GM12878 (cell line): ENCODE measurements around the gene XIAP. TPM values are rescaled to one million over a fixed set of nuclear protein-coding genes. Genes with fewer than 3 reads are reported as not detected.

ENCODE experiments used
- ATAC-seq: fragments of 200-7000 bp; cut with Tn5 transposase; 3 replicates; pipeline ENCODE4 v1.9.1; 2020; ENCODE audit warnings: mild to moderate bottlenecking, moderate library complexity
- BruUV-seq: library from RNA; stranded (reverse); fragments of 400-500 nt; replicated peaks from 2 replicates; lab custom pipeline; 2021; lab: Mats Ljungman, UMichigan
- CTCF ChIA-PET: fragments of 300-600 bp; sonication (Branson Sonifier 250); formaldehyde crosslinking; extraction: SDS; loops from one replicate; lab custom pipeline; 2021; ENCODE audit warnings: inconsistent platforms; lab: Yijun Ruan, JAX
- POLR2A ChIA-PET: fragments of 350-600 bp; formaldehyde crosslinking; extraction: SDS; loops from one replicate; lab custom pipeline; 2021; ENCODE audit warnings: inconsistent platforms; lab: Charles Lee
- RAD21 ChIA-PET: fragments of 300-600 bp; sonication (Branson Sonifier 250); formaldehyde crosslinking; loops from one replicate; lab custom pipeline; 2023; ENCODE audit warnings: antibody characterized with exemption; ENCODE audit not compliant: unreplicated experiment; lab: Charles Lee
- SMC1A ChIA-PET: fragments of 300-600 bp; sonication (Branson Sonifier 250); formaldehyde crosslinking; loops from one replicate; lab custom pipeline; 2023; ENCODE audit not compliant: unreplicated experiment, uncharacterized antibody; lab: Charles Lee
- DNase-seq: peaks from one replicate; pipeline ENCODE4 v3.0.0-alpha.2; 2011; ENCODE audit warnings: low read depth, low spot score
- FAIRE-seq: peaks from 3 replicates; lab custom pipeline; 2011; peaks lifted over from hg19 to GRCh38; lab: Jason Lieb, UNC
- H2AFZ ChIP-seq: 2 replicates; pipeline ENCODE4 v1.6.0; 2011; ENCODE audit warnings: low read depth, low read length, control low read depth; ENCODE audit not compliant: control insufficient read depth
- H3K27ac ChIP-seq: 2 replicates; pipeline ENCODE4 v1.5.1; 2011; ENCODE audit warnings: control low read depth; ENCODE audit not compliant: control insufficient read depth, insufficient read depth
- H3K27me3 ChIP-seq, 2 experiments: replicated peaks in 1 of 2; 2 replicates each; pipeline versions ENCODE4 v1.6.0 to v1.6.1; 2011; ENCODE audit warnings: low read length in 1 of 2; ENCODE audit not compliant: control insufficient read depth in 2 of 2, insufficient read depth in 2 of 2
- H3K36me3 ChIP-seq, 2 experiments: 2 replicates each; pipeline ENCODE4 v1.5.1; 2011; ENCODE audit warnings: low read length in 1 of 2; ENCODE audit not compliant: control insufficient read depth in 2 of 2, insufficient read depth in 2 of 2
- H3K4me1 ChIP-seq: 2 replicates; pipeline ENCODE4 v1.6.1; 2011; ENCODE audit warnings: mild to moderate bottlenecking, low read length, moderate library complexity, mixed read lengths; ENCODE audit not compliant: control insufficient read depth, insufficient read depth
- H3K4me2 ChIP-seq: 2 replicates; pipeline ENCODE4 v1.6.0; 2011; ENCODE audit warnings: control low read depth; ENCODE audit not compliant: control insufficient read depth, insufficient read depth
- H3K4me3 ChIP-seq: fragments of 200-600 bp; sonication (generic); 2 replicates; pipeline ENCODE4 v1.5.1; 2016
- H3K79me2 ChIP-seq: 2 replicates; pipeline ENCODE4 v1.6.0; 2011; ENCODE audit warnings: low read length; ENCODE audit not compliant: control insufficient read depth, insufficient read depth
- H3K9ac ChIP-seq: 2 replicates; pipeline ENCODE4 v1.8.0; 2011; ENCODE audit warnings: low read length, control low read depth, mixed read lengths; ENCODE audit not compliant: control insufficient read depth, insufficient read depth
- H3K9me3 ChIP-seq: replicated peaks from 3 replicates; pipeline ENCODE4 v1.5.1; 2011; ENCODE audit warnings: mild to moderate bottlenecking, low read length; ENCODE audit not compliant: control insufficient read depth, insufficient read depth
- H4K20me1 ChIP-seq: 2 replicates; pipeline ENCODE4 v1.6.0; 2011; ENCODE audit not compliant: control insufficient read depth, insufficient read depth
- KLF5 ChIP-seq: fragments of 450-650 bp; IDR thresholded peaks from 2 replicates; pipeline ENCODE4 v1.6.1; 2014; ENCODE audit warnings: mild to moderate bottlenecking; ENCODE audit not compliant: partially characterized antibody
- MEF2B ChIP-seq: fragments of 450-650 bp; IDR thresholded peaks from 2 replicates; pipeline ENCODE4 v1.6.1; 2018; ENCODE audit warnings: mild to moderate bottlenecking, moderate library complexity; ENCODE audit not compliant: partially characterized antibody, poor library complexity, severe bottlenecking
- MYC ChIP-seq: IDR thresholded peaks from 2 replicates; pipeline ENCODE4 v1.6.1; 2011; ENCODE audit warnings: mild to moderate bottlenecking, low read length, moderate library complexity, inconsistent platforms; ENCODE audit not compliant: insufficient read depth, insufficient replicate concordance, insufficient read length, severe bottlenecking
- RBBP5 ChIP-seq: fragments of 200-600 bp; sonication (generic); conservative IDR thresholded peaks from 2 replicates; pipeline ENCODE4 v1.6.1; 2016
- TARDBP ChIP-seq: IDR thresholded peaks from 2 replicates; pipeline ENCODE4 v1.6.1; 2016; ENCODE audit warnings: borderline replicate concordance
- ZZZ3 ChIP-seq: IDR thresholded peaks from 2 replicates; pipeline ENCODE4 v1.6.1; 2011; ENCODE audit warnings: low read depth; ENCODE audit not compliant: control insufficient read depth, insufficient read length
- WGBS: methylation state at CpG from one replicate; pipeline ENCODE4 v1.1.6; 2016; ENCODE audit warnings: low lambda C conversion rate; ENCODE audit not compliant: insufficient replicate concordance, insufficient coverage; ENCODE audit errors: missing lambda C conversion rate; 5-methylcytosine and 5-hydroxymethylcytosine counted together
- in situ Hi-C: fragments of 300-500 bp; cut with MboI; formaldehyde crosslinking; loops from 9 replicates; pipeline ENCODE4 v1.14.3; 2018; ENCODE audit warnings: mixed read lengths
- intact Hi-C: fragments of 100-400 bp; cut with micrococcal nuclease; formaldehyde crosslinking; loops from one replicate; pipeline ENCODE4 v1.14.2; 2022; ENCODE audit not compliant: unreplicated experiment
- polyA plus RNA-seq, 11 experiments: library from polyadenylated mRNA; depleted of rRNA in 4 of 11; unstranded in 6 of 11; stranded (reverse) in 5 of 11; fragments of >200 nt; fragmentation: Nextera tagmentation in 4 of 11; fragmentation: Illumina TruSeq in 1 of 11; extraction: Ambion mirVana in 4 of 11; extraction: Trizol in 1 of 11; gene quantifications; 1 replicate in 1 of 11; 2 replicates in 10 of 11; pipeline versions ENCODE4 v1.2.1 to v1.2.3, GENCODE V29; 2011 to 2016; ENCODE audit warnings: inconsistent platforms in 2 of 11, missing spikeins in 2 of 11, low read depth in 1 of 11
- total RNA-seq, 4 experiments: library from RNA; depleted of rRNA in 3 of 4; stranded (reverse); fragments of >200 nt in 3 of 4; fragmentation: Illumina TruSeq in 1 of 4; extraction: Trizol in 1 of 4; gene quantifications; 2 replicates each; pipeline versions ENCODE4 v1.2.1 to v1.2.3, GENCODE V29; 2013 to 2021
- TF ChIP-seq, protein P1 (sequence below): fragments of 450-650 bp; IDR thresholded peaks from 2 replicates; pipeline ENCODE4 v1.6.1; 2017; ENCODE audit warnings: borderline replicate concordance
- TF ChIP-seq, protein P2 (sequence below): fragments of 450-650 bp; IDR thresholded peaks from 2 replicates; pipeline ENCODE4 v1.6.1; 2017; ENCODE audit warnings: mild to moderate bottlenecking
- TF ChIP-seq, protein P3 (sequence below): fragments of 450-650 bp; IDR thresholded peaks from 2 replicates; pipeline ENCODE4 v1.6.1; 2017; ENCODE audit warnings: mild to moderate bottlenecking, moderate library complexity

XIAP gene
- total and polyA plus RNA-seq, 10 of the 15 experiments (the other 5 are each of a cell fraction or from before 2014, with no cell fraction given), result 3.3 to 21.1 (median 14.5) TPM

DNA sequence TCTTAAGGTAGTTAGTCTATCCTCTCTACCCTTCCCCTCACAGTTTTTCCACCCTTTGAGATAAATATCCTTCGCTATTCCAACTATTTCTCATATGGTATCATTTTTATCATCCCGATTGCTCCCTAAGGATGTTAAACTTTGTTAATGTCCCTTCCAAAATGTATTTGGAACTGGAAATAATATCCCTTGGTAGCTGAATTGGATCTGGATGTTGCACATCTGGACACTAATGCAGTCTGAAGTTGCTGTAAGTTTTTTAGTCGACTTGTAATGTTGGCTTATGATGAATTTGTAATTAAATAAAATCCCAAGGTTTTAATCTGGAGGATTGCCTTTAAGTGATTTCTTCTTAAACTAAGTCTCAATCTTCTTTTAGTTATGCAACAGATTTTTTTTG lies 22.5 kb downstream of the XIAP start:
- ChIA-PET RAD21 (no interaction called here), SMC1A (no interaction called here), CTCF (interaction anchor here (0.5 to 3.7 kb wide), 2 partner anchors 14 to 49 kb away, joined by 3 to 19 read pairs; no protein-coding TSS in a partner anchor), POLR2A (no interaction called here)
- no peaks in the 10 kb centered on the region for H4K20me1 ChIP-seq
- DNase-seq (no peak), FAIRE-seq (no peak), ATAC-seq (no peak)
- no TSS peak for BruUV-seq
- no peak overlapping the region for H3K27ac ChIP-seq
- no peaks in the 10 kb centered on the region; a peak in 1 of 4 replicates for H3K36me3 ChIP-seq
- WGBS, result 73% methylated on average over 3 of the region's 3 CpGs
- H3K4me2 ChIP-seq, result no peak overlapping the region
- H3K9ac ChIP-seq, result no peak overlapping the region
- TF ChIP-seq MEF2B, result no peak
- no peak for TF ChIP-seq RBBP5
- no peak for TF ChIP-seq MYC
- TF ChIP-seq, protein P1, sequence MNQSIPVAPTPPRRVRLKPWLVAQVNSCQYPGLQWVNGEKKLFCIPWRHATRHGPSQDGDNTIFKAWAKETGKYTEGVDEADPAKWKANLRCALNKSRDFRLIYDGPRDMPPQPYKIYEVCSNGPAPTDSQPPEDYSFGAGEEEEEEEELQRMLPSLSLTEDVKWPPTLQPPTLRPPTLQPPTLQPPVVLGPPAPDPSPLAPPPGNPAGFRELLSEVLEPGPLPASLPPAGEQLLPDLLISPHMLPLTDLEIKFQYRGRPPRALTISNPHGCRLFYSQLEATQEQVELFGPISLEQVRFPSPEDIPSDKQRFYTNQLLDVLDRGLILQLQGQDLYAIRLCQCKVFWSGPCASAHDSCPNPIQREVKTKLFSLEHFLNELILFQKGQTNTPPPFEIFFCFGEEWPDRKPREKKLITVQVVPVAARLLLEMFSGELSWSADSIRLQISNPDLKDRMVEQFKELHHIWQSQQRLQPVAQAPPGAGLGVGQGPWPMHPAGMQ, result no peak
- TF ChIP-seq, protein P2, sequence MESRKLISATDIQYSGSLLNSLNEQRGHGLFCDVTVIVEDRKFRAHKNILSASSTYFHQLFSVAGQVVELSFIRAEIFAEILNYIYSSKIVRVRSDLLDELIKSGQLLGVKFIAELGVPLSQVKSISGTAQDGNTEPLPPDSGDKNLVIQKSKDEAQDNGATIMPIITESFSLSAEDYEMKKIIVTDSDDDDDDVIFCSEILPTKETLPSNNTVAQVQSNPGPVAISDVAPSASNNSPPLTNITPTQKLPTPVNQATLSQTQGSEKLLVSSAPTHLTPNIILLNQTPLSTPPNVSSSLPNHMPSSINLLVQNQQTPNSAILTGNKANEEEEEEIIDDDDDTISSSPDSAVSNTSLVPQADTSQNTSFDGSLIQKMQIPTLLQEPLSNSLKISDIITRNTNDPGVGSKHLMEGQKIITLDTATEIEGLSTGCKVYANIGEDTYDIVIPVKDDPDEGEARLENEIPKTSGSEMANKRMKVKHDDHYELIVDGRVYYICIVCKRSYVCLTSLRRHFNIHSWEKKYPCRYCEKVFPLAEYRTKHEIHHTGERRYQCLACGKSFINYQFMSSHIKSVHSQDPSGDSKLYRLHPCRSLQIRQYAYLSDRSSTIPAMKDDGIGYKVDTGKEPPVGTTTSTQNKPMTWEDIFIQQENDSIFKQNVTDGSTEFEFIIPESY, result no peak
- TF ChIP-seq, protein P3, sequence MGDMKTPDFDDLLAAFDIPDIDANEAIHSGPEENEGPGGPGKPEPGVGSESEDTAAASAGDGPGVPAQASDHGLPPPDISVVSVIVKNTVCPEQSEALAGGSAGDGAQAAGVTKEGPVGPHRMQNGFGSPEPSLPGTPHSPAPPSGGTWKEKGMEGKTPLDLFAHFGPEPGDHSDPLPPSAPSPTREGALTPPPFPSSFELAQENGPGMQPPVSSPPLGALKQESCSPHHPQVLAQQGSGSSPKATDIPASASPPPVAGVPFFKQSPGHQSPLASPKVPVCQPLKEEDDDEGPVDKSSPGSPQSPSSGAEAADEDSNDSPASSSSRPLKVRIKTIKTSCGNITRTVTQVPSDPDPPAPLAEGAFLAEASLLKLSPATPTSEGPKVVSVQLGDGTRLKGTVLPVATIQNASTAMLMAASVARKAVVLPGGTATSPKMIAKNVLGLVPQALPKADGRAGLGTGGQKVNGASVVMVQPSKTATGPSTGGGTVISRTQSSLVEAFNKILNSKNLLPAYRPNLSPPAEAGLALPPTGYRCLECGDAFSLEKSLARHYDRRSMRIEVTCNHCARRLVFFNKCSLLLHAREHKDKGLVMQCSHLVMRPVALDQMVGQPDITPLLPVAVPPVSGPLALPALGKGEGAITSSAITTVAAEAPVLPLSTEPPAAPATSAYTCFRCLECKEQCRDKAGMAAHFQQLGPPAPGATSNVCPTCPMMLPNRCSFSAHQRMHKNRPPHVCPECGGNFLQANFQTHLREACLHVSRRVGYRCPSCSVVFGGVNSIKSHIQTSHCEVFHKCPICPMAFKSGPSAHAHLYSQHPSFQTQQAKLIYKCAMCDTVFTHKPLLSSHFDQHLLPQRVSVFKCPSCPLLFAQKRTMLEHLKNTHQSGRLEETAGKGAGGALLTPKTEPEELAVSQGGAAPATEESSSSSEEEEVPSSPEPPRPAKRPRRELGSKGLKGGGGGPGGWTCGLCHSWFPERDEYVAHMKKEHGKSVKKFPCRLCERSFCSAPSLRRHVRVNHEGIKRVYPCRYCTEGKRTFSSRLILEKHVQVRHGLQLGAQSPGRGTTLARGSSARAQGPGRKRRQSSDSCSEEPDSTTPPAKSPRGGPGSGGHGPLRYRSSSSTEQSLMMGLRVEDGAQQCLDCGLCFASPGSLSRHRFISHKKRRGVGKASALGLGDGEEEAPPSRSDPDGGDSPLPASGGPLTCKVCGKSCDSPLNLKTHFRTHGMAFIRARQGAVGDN, result no peak
- no peak for TF ChIP-seq TARDBP
- TF ChIP-seq ZZZ3, result no peak
- TF ChIP-seq KLF5, result no peak
- H3K79me2 ChIP-seq, result peaks cover 3% of the 10 kb centered on the region
- H3K9me3 ChIP-seq, result no peaks in the 10 kb centered on the region
- no peaks in the 10 kb centered on the region for H3K27me3 ChIP-seq
- H3K4me3 ChIP-seq, result no peak overlapping the region
- in situ Hi-C loops (no loop called here), intact Hi-C loops (loop anchor here (5.0 kb wide), 1 partner anchor 50 kb away; no protein-coding TSS in a partner anchor)
- H2AFZ ChIP-seq, result no peak overlapping the region
- peaks cover 6% of the 10 kb centered on the region; the same call in 1 of the 2 replicates for H3K4me1 ChIP-seq
